ENCODE results near the gene HOXD12.
A peak's percentile ranks its signal among the peaks of the same experiment; 100 is the strongest.

HOXD12 gene

DNA sequence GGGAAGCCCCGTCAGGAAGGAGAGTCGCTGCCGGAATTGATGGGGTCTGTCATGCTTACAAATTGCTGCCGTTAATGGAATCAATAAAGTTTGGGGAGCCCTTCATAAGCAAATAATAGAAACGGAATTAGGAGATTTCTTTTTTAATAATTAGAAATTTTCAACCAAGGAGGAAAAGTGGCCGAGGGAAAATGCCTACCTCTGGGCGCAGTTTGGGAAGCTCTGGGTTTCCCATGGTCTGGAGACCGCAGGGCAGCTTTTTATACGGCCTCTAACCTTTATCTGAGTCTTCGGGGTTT, 17.1 kb upstream of the HOXD12 start:
- no peak overlapping the region for H3K27ac ChIP-seq
- TF ChIP-seq, protein P1, sequence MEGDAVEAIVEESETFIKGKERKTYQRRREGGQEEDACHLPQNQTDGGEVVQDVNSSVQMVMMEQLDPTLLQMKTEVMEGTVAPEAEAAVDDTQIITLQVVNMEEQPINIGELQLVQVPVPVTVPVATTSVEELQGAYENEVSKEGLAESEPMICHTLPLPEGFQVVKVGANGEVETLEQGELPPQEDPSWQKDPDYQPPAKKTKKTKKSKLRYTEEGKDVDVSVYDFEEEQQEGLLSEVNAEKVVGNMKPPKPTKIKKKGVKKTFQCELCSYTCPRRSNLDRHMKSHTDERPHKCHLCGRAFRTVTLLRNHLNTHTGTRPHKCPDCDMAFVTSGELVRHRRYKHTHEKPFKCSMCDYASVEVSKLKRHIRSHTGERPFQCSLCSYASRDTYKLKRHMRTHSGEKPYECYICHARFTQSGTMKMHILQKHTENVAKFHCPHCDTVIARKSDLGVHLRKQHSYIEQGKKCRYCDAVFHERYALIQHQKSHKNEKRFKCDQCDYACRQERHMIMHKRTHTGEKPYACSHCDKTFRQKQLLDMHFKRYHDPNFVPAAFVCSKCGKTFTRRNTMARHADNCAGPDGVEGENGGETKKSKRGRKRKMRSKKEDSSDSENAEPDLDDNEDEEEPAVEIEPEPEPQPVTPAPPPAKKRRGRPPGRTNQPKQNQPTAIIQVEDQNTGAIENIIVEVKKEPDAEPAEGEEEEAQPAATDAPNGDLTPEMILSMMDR (conservative IDR thresholded peaks at IDR 0.05) = no peak

DNA sequence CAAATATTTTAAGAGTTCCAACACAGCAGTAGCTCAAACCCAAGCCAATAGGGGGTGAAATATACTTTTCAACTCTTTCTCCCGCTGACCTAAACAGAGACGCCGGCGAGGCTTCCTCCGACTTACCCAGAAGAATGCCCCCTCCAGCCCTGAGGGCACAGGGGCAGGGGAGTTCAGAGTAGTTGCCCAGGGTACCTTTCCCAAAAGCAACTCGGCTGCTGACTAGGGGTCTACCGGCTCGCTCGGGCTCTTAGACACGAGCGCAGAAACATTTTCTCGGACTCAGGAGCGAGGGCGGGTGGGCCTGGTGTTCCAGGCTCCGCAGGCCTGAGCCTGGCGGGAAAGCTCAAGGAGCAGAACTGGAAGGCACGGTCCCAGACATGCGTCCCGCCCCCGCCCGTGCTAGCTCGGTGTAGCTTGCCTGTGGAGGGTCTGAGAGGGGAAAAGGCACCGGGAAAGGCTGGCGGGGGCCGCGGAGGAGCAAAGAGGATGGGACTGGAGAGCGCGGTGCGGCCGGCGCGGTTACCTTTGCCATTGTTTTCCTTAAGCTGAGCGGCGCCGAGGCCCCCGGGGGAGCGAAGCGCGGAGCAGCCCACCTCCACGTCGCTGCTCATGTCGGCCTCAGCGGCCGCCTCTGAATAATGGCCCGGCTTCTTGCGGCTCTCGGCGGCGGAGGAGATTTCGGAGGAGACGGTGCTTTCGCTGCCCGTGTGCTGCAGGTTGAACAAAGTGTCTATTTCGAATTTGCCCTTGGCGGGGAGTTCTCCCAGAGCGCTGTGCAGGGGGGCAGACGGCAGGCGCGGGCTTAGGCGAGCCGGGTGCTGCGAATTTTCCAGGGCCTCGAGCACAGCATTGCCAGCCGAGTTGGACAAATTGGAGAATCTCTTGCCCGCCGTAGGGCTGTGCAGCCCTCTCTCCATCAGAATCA, 16.5 kb upstream of the HOXD12 start:
- H3K27ac ChIP-seq = no peak overlapping the region
- TF ChIP-seq, protein P1 (conservative IDR thresholded peaks at IDR 0.05) = no peak

DNA sequence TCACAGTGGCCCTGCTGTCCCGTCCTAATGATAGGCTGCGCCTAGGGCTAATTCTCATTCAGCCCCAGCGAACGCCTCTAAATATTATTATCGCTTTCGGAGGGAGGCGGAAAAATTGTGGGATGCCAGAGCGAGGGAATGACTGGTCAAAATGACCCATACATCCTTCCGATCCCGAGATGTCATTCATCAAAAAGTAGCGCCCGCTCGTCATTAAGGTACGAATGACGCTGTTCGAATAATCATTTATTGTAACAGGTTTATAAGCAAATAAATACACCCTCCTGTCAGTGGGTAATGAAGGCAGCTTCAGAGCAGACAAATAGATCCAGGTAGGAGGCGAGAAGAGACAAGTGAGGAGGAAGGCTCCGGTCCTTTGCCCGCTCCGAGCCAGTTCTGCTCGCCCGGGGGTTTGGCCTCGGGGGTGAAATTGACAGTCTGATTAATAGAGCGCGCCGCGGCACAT, 15.8 kb upstream of the HOXD12 start, which contains the start of gene EVX2:
EVX2 (minus strand) TSS at position 167 of the 466 bp plus-strand sequence. CDS start 186 bp downstream, outside the sequence.
- TF ChIP-seq, protein P1 (conservative IDR thresholded peaks at IDR 0.05) = no peak
- H3K27ac ChIP-seq = no peak within 1 kb of the TSS

DNA sequence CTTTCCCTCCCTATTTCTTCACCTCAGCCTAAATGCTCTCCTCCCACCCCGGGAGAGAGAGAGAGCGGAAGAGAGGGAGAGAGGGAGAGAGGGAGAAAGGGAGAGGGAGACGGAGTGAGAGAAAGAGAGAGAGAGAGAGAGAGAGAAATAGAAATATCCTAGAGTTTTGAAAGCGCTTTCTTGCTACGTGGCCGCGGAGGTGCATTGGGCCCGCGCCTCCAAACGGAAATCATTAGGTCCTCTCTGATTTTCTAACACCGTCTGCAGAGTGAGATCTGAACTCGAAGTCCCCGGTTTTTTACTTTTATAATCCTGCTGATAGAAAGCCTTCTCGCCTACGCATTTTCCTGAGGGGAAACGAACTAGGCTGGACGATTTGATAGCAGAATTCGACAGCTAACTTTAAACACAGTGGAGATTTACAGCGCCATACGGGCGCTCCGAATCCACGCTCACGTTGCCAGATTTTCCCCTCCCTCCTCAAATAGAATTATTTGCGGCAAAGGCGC, 14.9 kb upstream of the HOXD12 start:
- H3K27ac ChIP-seq = no peak overlapping the region
- TF ChIP-seq, protein P1 (conservative IDR thresholded peaks at IDR 0.05) = no peak

DNA sequence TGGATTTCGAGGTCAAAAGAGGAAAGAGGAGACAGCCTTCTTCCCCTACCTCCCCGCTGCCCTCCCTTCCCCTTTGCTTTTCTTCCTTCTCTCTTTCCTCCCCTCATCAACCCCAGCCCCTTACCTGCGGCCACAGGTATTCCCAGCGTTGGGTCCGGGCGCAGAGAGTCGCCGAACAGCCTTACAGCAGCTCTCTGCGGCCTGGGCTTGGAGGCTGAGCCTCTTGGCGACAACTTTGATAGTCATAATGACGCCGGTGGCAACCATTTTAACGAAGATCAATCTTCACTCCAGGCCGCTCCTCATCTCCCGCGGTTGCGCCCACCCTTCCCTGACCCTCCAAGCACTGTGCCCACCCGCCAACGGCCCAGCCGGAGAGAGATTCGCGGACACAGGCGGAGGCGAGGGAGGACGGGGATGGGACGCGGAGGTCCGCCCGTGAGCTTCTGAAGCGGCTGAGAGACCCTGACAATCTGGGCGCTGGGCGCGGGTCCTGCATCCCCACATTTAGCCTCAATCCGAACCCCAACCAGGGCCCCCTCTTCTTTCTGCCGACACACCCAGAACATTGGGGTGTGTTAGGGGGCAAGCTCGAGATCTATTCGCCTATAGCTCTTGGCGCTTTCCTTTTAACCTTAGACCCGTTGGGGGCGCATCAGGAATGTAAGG, 14.3 kb upstream of the HOXD12 start:
- H3K27ac ChIP-seq = no peak overlapping the region
- TF ChIP-seq, protein P1 (conservative IDR thresholded peaks at IDR 0.05) = no peak

DNA sequence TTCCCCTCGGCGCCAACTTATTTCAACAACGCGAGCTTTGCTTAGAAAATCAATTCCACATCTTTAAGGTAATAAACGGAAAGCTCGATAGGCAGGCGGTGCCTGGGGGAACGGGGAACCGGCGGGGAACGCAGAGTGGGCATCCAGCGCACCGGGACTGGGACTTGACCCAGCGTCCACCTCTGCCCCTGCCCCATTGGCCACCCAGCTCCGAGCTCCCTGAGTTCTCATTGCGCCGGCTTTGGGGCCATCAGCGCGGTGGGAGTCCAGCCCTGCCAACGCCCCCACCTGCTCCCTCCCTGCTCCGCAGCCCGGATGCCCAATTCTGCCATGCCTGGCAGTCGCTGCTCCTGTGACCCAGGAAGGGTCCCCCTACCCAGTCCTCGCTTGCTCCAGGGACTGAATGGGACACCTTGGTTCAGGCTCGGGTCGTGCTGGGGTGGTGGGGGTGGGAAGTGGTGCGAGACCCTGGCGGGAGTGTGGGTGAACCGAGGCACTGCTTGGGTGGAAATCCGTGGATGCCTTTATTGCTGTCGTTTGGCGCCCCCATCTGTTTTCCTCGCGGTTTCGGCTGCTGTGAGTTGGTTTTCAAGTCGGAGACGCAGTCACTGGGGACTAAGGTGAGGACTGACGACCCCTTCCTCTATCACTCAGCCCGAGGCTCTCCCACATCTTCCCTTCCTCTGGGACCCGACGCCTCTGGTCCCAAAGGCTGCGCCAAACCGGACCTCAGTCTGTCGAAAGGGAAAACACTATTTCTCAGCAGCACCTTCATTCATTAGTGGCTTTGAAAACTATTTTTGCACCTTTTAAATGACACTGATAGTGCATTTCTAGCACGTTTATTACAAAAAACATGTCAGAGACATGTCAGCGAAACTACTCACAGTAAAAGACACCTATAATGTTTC, 13.5 kb upstream of the HOXD12 start:
- TF ChIP-seq, protein P1 (conservative IDR thresholded peaks at IDR 0.05) = peak; percentile 79
- H3K27ac ChIP-seq = peak overlapping the region; percentile 40; the same call in 1 of the 2 replicates
